CD4-positive, alpha-beta T cell treated with Interleukin-6 for 4 hours (primary cell): ENCODE data around the gene CERS6.
"Not testable (repeated sequence)": the region's sequence is repeated elsewhere in the genome, so short reads cannot be mapped to it uniquely, and the experiment has no call there.

Experiments
- DNase-seq: peaks from one replicate; pipeline ENCODE4 v3.0.0-alpha.2; 2020; ENCODE audit warnings: mixed read lengths

Gene CERS6

DNA sequence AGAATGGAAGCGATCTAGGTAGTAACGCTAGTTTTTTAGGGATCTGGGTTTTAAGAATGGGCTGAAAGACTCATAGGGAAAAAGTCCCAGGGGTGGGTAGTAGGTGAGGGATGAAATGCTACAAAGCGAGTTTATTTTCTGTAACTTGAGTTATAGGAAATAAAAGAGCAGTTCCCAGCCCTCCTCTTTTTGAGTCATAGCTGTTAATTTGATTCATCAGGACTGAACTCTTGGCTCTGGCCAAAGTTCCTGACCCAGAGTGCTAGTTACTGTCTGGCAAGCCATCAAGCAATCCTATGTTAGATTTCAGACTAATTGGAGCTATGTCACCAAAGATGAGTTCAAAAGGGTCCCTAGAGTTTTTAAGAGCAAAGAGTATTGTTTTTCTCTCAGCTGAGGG is 328.9 kb downstream of the CERS6 start:
- DNase-seq: no peak

DNA sequence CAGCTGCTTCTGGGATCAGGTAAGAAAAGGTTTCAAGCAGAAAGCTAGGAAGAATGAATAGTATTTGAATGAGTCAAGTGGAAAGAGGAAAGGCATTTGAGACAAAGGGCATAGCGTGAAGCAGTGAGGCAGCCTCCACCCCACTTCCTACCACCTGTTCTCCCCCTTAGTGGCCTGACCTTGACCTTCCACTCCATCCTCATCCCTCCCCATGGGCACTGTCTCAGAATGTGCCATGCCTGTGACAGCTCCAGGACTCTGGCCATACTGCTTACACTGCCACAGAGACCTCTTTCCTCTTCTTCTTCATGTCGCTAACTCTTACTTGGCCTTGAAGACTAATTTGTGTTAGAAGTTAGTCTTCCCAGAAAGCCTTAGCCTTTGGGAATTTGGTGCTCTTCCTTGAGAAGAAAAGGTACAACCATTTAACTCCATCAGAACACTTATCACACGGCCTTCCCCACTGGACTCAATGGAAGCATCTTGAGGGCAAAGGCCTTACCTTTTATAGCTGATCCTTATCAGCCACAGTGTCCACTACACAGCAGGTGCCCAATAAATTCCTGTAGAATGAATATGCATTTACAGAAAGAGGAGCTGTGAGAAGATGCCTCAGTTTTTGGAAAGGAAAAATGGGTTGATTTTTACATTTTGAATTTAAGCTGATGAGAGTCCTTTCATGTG is 331.2 kb downstream of the CERS6 start:
- no peak for DNase-seq

DNA sequence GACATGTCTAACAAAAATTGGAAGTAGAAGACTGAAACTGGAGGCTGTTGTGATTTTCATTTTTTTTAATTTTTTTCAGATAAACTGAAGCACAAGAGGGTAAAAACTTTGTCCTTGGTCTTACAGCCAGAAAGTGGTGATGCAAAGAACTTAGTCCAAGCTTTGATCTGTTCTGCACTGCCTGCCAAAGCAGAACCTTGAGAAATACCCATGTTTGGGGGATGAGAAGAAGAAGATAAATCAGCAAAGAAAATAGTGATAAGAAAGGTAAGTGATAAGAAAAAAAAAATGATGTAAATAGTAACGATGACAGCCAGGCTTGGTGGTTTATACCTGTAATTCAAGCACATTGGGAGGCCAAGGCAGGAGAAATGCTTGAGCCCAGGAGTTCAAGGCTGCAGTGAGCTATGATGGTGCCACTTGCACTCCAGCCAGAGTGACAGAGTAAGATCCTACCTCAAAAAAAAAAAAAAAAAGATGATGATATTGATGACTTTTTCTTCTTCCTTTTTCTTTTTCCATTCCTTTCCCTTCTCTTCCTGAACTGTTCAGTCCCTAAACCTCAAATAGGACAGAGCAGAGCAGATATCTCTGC is 331.8 kb downstream of the CERS6 start:
- DNase-seq: no peak

DNA sequence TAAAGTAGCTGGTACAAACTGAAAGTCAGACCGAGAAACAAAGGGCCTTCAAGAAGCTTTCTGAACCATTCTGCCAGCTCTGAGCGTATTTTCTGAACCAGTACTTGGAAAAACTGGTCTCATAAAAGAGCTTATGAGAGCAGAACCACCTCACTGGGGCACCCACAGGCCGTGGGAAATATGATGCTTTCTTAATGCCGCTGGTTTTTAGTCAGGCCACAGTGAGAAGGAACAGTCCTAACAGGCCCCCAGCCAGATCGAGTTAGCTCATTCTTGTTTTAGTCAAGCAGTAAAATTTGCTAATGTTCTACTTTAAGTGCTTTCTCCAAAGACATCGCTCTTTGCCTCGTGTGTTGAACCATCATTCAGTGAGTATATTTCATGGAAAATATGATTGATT is 333.7 kb downstream of the CERS6 start:
- DNase-seq: no peak

DNA sequence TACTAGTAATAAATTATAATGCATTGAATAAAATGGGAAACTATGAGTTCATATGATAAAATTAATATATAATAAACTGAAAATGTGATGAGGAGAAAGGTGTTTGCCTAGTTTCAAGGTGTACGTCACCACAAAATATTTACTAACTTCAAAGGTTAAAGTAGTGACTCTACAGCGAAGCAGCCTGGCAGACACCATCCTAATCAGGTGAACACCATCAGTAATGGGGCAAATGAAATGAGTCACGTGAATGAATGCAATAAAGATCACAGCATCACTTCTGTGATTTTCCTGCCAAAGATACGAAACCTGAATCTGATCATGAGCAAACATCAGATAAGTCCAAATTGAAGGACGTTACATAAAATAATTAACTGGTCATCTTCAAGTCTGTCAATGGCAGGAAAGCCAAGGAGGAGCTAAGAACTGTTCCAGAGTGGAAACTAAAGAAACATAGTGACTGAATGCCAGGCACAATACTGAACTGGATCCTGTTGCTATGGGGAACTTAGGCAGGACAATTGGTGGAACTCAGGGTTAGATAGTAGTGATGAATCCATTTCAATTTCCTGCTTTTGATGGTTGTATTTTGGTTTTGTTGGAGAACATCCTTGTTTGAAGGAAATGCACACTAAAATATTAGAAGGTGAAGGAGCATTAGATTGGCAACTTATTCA is 334.3 kb downstream of the CERS6 start:
- DNase-seq: no peak

DNA sequence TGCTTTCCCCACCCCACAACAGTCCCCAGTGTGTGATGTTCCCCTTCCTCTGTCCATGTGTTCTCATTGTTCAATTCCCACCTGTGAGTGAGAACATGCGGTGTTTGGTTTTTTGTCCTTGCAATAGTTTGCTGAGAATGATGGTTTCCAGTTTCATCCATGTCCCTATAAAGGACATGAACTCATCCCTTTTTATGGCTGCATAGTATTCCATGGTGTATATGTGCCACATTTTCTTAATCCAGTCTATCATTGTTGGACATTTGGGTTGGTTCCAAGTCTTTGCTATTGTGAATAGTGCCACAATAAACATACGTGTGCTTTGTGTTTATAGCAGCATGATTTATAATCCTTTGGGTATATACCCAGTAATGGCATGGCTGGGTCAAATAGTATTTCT is 335.1 kb downstream of the CERS6 start:
- DNase-seq: not testable (repeated sequence)

DNA sequence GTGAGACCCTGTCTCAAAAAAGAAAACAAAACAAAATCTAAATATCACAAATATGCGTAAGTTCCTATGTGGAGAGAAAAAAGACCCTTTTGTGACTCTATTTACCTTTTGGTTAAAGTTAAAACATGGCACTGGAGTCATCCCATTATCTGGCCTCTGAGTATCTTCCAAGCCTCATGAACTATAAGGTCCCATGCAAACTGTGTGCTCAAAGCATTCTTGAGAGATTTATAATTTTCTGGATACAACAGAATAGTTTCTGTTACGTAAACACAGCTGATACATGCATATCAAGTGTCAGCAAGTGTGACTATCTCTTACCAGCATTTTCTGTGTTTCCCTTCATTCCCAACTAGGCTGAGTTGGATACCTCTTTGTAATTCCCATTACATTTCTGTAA is 337.5 kb downstream of the CERS6 start:
- no peak for DNase-seq

DNA sequence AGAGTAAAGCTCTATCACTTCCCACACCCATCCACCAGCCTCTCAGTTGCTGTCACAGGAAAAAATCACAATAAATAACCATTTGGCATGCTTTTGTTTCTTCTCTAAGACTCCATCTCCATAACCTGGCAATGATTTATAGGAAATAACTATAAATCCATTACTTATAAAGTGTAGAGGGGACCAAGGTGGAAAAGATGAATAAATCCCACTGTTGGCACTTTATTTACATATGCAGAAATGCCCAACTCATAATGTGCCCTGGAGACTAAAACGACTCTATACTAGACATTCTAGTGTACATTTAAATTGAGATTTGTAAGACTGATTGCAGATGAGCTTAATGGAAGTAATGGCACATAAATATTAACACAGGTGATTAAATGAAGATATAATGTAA is 338.9 kb downstream of the CERS6 start:
- no peak for DNase-seq

DNA sequence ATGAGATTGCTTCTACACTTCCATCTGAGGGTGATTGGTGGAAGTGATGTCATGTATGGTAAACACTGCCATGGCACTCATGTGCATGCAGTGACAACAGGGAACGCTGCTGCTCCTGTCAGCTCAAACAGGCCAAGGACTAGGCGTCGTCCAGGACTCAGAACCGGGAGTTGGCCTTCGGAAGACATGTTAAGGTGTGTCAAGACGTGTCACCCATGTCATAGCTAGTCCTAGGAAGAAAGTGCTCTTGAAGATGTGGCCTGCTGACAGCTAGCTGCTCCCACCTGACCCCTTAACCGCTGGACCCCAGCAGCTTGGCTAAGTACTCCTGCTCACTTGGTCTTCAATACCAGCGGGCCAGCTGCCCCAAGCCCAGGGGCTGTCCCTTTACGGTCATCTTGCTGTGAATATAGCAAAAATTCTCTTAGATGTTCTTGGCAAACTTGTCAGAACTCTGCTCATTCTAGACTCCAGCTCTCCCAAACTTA is 340.1 kb downstream of the CERS6 start:
- no peak for DNase-seq

DNA sequence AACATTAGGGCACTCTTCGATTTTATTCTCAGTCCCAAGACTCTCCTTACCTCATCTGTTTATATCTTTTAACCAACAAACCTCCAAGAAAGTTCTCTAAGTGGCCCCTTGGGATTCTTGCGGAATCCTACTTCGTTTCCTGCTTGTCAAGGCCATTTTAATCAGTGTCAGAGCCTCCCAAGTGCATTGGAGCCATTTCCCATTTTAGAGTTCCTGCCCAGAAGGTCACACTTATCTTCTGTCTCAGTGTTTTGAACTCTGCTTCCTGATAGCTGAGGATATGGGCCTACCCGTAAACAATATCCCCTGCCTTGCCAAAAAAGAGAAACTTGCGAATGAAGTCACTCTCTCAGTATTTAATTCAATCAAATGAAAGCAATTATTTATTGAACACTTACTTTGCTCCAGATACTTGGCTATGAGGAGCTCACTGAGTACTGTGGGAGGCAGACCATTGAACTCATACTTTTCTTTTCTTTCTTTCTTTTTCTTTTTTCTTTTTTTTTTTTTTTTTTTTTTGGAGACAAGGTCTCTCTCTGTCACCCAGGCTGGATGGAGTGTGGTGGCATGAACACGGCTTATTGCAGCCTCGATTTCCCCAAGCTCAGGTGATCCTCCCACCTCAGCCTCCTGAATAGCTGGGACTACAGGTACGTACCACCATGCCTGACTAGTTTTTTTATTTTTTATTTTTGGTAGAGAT is 340.7 kb downstream of the CERS6 start:
- DNase-seq: no peak

DNA sequence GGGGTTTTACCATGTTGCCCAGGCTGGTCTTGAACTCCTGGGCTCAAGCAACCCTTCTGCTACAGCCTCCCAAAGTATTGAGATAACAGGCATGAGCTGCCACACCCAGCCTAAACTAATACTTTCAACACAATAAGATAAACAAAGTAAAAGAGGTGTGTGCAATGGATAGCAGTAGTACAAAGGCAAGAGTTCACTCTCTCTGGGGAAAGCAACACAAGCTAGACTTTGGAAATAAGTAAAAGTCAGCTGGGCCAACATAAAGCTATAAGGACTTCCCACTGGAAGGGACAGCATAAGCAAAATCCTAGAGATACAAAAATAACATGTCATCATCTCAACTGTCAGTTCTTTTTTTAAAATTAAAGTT is 341.2 kb downstream of the CERS6 start:
- no peak for DNase-seq

DNA sequence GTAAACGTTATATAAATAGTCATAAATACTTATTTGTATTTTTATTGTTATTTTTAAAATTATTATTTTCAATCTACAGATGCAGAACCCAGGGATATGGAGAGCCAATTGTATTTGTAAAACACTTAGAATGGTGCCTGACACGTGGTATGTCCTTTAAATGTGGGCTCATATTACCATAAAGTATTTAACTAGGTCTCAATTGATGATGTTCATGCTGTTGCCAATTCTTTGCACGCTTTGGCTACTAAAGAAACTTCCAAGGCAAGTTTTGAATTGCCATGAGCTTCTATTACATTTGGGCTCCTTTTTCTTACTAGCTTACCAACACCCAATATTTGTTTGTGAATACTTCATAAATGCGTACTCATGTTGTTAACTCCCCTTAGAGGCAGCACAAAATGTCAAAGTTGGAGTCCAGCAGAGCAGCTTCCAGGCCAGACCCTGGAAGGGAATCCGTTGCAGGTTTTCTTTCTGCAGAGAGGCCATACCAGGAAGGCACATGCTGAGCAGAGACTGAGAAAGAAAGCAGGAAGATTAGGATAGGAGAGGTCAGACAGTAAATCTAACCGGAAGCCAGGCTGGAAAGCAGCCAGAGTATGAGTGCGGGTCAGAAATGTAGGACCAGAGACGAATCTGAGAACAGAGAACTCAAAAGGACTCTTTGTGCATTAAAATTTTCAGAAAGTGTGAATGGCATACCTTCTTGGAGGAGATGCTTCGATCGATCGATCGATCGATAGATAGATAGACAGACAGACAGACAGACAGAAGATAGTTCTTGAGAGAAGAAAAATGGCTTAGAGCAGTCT is 342.2 kb downstream of the CERS6 start:
- DNase-seq: no peak

DNA sequence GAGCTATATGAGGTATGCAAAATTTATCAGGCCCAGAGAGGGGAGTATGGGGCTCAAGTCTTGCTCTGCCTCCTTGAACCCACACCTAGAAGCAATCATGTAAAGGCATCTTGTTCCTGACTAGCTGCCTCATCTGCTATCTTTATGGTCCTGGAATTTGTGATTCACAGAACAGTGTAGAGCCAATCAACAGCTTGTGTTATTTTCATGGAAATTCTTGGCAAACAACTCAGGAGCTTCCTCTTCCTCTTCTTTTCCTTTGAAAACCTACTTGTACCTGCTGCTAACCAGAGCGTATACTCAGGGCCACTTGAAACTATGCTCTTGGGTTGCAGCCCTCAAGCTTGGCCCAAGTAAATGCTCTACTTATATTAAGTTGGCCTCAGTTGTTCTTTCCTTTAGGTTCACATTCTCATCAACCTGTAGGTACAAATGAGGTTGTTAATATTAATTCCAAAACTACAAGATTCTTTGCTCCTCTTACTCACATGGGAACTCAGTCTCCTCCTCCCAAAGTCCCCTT is 342.9 kb downstream of the CERS6 start:
- DNase-seq: no peak

DNA sequence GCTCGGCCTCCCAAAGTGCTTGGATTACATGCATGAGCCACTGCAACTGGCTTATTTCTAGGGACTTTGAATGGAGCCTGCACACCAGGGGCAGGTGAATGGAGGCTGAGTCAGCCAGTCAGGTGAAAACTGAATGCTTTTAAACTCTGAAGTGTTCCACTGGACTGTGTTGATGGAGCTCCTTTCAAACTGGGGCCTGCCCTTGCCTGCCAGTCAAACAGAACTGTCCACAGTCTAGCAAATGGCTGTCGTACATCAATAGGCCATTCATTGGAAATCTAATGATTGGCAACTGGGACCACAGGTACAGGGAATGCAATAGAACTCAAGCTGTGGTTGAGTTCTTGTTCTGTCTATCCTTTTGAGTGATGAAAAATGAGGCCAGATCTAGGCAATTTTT is 345.4 kb downstream of the CERS6 start:
- DNase-seq: no peak

DNA sequence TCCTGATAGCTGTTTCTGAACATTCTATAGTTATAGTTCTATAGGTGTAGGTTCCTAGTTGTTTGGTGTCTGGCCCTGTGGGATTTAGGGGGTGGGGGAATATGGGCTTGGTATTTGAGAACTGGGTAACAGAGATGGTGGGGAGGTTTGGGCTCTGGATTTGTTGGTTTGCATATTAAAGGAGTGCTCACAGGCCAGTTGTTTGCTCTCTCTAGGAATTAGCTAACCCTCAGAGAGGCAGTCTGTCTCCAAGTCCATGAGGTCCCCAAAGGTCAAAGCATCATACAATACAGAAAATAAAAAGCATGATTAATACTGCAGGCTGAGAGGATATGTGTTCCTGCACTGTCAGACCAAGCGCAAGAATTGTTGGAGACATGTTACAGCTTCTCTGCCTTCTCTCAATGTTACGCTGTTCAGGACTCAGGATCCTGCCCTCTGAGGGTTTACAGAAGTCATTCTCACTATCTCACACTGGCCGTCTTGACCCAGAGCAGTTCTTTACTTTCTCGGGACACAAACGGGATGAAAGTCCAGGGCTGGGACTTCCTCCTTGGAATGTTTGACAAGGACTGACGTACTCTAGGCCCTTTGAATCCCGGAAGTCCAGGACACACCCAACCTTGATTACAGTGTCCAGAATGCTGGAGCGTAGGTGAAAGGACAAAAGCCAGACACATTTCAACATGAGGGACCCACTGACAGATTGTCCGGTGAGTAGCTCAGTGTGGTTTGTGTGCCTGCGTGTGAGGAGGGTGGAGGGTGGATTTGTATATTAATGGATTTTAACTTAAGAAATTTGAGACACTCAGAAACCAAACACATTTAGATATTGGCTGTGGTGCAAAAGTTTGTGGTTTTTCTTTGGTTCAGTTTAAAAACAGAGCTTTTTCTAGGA is 346.1 kb downstream of the CERS6 start, which contains the start of gene NOSTRIN:
Gene NOSTRIN, plus strand, starts transcription at position 677 of the 898 bp plus-strand sequence. Its CDS starts 10 bp downstream, at position 687.
- no peak for DNase-seq

DNA sequence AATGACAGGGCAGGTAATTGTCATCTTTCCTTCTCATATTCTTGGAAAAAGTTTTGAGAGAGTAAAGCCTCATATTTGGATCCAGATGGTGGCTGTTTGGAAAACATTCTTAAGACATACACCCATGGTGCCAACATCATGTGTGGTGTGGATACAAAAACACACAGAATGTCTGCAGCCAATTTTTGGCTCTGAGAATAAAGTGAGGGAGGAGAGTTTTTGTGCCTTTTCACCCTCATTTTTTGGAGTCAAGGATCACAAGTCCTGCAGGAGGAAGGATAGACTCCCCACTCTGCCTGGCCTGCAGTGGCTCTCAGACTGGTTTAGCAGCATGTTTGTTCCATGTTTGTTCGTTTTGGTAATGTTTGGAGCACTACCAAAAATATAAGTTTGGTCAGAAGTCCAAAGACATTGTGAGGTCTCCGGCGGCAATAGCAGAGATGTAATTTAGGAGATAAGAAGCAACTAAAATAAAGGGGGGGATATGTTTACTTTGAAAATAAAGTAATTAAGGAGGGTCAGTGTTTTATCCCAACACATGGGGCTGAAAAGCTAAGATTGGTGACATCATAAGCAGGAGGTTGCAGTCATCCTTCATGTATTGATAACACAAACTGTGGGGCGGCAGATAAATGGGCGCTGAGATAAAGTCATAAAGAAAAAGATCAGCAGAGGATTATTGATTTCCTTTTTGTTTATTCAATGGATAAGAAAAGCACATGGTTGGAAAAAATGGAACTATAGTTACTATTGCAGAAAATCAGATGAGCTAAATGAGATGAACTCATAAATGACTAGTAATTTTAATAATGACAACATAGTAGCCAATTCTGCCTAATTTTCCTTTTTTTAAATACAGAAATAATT is 347.0 kb downstream of the CERS6 start:
- DNase-seq: no peak

DNA sequence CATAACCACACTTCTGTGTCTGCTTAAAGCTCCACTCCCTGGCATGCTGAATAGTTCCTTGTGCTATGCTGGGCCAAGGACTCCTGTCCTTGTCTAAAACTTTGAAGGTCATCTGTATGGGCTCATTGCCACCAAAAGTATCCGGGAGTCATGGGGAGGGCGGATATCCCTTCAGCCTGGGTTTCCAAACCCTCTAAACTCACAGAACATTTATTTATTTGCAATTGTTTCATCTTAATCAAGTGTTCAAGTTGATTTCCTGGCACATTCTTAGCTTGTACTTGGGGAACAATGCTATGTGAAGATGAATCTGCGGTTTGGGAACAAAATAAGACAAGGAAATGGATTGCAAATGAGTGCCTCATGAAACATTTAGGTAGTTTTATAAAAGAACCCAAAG is 348.1 kb downstream of the CERS6 start:
- DNase-seq: no peak

DNA sequence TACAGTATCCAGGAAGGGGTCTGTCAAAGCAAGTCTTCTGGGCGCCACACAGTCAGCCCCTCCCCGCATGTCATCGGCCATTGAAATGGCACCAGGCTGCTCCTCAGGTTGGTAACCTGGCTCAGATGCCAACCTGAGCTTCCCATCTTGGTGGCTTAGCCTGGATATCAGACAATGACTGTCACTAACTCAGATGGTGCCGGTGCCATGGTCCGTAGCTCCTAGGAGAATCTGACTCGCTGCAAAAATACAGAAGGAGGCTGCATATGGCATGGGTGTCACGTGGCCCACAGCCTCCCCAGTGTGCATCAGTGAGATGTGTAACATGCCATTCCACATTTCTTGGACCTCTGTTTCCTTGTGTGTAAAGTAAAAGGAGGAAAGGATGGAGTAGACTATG is 349.5 kb downstream of the CERS6 start:
- no peak for DNase-seq

DNA sequence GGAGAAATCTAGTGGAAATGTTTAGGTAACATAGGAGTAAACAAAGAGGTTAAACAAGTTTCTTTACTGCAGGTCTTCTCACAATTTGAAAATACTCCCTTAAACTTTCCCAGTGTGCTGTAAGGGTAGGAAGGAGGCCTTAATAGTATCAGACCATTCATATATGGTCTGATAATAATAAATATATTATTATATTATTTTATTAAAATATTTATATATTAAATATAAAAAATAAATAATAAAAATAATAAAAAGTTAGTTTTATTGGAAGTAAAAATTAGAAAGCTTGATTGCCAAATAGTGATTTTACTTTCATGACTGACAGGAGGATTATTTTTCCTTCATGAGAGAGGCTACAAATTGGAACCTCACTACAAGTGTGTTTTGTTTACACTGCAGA is 353.5 kb downstream of the CERS6 start:
- DNase-seq: no peak

DNA sequence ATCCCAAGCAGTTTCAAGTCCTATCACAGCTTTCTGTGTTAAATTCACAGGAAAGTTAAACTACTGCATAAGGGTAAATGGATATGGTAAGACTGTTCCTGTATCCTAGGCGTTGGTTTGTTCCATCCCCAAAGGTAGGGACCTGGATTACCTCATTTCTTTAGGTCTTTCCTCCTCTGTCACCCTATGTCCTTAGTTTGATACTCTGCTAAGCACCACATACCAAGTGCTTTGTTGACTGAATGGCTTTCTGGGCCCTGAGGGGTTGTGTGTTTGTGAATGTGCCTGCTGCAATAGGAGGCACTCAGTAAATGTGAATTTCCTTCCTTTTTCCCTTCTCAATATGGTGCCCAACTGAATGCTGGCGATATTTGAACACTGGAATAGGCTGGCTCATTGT is 354.2 kb downstream of the CERS6 start:
- DNase-seq: no peak
